DMS 273 (cell line): ENCODE data around the gene PANK1.

Experiments
- DNase-seq: peaks from one replicate; lab custom pipeline; 2025; ENCODE audit not compliant: unreplicated experiment; lab: John Stamatoyannopoulos, UW

PANK1 gene

GRCh38 chr10:89644967-89645741 lies at the start of gene PANK1:
Gene PANK1 (minus strand): TSS chr10:89645242. CDS start chr10:89644891, 351 bp downstream.
- DNase-seq: peak; percentile 89

- no peak for DNase-seq
Observed at GRCh38 chr10:89693176-89693575, 48.1 kb upstream of the PANK1 start.

GRCh38 chr10:89692416-89692815 lies 47.4 kb upstream of the PANK1 start:
- no peak for DNase-seq

GRCh38 chr10:89690027-89690426 lies 45.0 kb upstream of the PANK1 start:
- DNase-seq: no peak

GRCh38 chr10:89685936-89686335 lies 40.9 kb upstream of the PANK1 start:
- DNase-seq: no peak

- no peak for DNase-seq
Observed at GRCh38 chr10:89684604-89685003, 39.6 kb upstream of the PANK1 start.

GRCh38 chr10:89683883-89684282 lies 38.8 kb upstream of the PANK1 start:
- DNase-seq: peak; percentile 29

- DNase-seq: no peak
Observed at GRCh38 chr10:89679986-89680385, 34.9 kb upstream of the PANK1 start.

GRCh38 chr10:89677341-89677740 lies 32.3 kb upstream of the PANK1 start:
- no peak for DNase-seq

GRCh38 chr10:89670926-89671325 lies 25.9 kb upstream of the PANK1 start:
- DNase-seq: peak; percentile 68

- no peak for DNase-seq
Observed at GRCh38 chr10:89669985-89670384, 24.9 kb upstream of the PANK1 start.

- DNase-seq: peak; percentile 8
Observed at GRCh38 chr10:89668386-89669071, 23.5 kb upstream of the PANK1 start.

GRCh38 chr10:89666138-89666537 lies 21.1 kb upstream of the PANK1 start:
- DNase-seq: no peak

- peak; percentile 6 for DNase-seq
Observed at GRCh38 chr10:89665302-89665701, 20.3 kb upstream of the PANK1 start.

- DNase-seq: no peak
Observed at GRCh38 chr10:89664203-89664602, 19.2 kb upstream of the PANK1 start.

- no peak for DNase-seq
Observed at GRCh38 chr10:89663144-89663543, 18.1 kb upstream of the PANK1 start.

- DNase-seq: no peak
Observed at GRCh38 chr10:89662596-89662995, 17.6 kb upstream of the PANK1 start.

- no peak for DNase-seq
Observed at GRCh38 chr10:89659143-89660131, 14.4 kb upstream of the PANK1 start.

- no peak for DNase-seq
Observed at GRCh38 chr10:89657302-89657701, 12.3 kb upstream of the PANK1 start.

GRCh38 chr10:89655722-89656121 lies 10.7 kb upstream of the PANK1 start:
- no peak for DNase-seq

- DNase-seq: no peak
Observed at GRCh38 chr10:89653410-89653869, 8.4 kb upstream of the PANK1 start.
